GOT3 (cell line): ENCODE results near the gene CRY1.
"Not testable (repeated sequence)": the region's sequence is repeated elsewhere in the genome, so short reads cannot be mapped to it uniquely, and the experiment has no call there.

Experiments used
- DNase-seq: peaks from one replicate; lab custom pipeline; 2025; ENCODE audit warnings: mixed read lengths; lab: John Stamatoyannopoulos, UW

Gene CRY1

GRCh38 chr12:107108366-107108765, 15.0 kb upstream of the CRY1 start:
- not testable (repeated sequence) for DNase-seq

DNA sequence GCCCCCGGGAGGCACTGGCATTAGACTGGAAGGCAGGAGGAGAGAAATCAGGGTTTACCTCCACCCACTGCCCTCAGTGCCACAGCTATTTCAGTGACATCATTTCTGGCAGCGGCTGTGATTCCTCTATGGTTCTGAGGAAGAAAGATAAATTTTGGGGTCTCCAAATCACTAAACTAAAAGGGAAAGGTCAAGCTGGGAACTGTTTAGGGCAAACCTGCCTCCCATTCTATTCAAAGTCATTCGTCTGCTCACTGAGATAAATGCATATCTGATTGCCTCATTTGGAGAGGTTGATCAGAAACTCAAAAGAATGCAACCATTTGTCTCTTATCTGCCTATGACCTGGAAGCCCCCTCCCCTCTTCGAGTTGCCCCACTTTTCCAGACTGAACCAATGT, 14.0 kb upstream of the CRY1 start:
- no peak for DNase-seq

GRCh38 chr12:107106241-107107025, 13.1 kb upstream of the CRY1 start:
- no peak for DNase-seq

DNA sequence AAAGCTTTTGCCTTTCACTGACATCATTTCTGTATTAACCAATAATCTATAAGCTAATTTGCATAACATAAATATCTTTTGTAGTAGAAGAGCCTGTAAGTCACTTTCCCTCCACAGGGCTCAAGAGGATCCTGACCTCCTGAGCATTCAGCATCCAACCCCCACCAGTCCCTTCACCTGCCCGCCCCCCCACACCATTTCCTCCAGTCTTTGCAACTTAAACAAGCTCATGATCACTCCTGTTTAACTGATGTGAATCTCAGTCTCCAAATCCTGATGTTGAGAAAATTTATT, 12.0 kb upstream of the CRY1 start:
- DNase-seq = no peak

DNA sequence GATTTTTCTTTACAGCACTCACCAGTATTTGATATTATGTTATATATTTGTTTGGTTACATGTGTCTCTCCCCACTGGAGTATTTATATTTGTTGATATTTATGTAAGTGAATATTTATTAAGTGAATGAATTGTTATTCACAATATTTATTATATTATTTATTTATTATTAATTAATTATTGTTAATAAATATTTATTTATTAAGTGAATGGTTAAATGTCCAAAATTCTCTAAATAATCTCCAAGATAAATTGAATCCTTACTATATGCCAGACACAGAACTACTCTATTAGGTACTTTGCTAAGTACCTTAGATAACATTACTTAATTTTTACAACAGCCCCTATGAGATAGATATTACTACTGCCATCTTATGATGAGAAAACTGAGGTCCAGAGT, 10.2 kb upstream of the CRY1 start:
- DNase-seq = no peak

GRCh38 chr12:107103097-107103496, 9.7 kb upstream of the CRY1 start:
- DNase-seq = no peak

- no peak for DNase-seq
Observed at GRCh38 chr12:107102294-107102693, 8.9 kb upstream of the CRY1 start.

- DNase-seq = no peak
Observed at GRCh38 chr12:107101651-107102050, 8.3 kb upstream of the CRY1 start.

DNA sequence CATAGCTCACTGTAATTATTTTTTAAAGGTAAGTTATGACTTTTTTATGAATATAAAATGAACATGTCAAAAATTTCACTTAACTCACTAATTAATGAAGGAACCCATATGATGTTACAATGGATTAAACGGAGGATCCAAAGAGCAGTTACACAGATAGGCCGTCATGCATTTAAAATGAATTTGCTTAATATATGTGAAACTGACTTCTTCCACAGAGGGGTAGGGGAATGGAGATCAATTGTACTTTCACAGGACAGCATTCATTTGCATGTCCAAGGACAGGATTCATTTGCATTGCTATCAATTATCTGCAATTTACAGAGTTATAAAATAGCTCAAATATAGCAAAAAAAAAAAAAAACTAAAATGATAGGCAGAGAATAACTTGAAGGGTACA, 6.6 kb upstream of the CRY1 start:
- DNase-seq = no peak

GRCh38 chr12:107096571-107096970, 3.2 kb upstream of the CRY1 start:
- no peak for DNase-seq

- DNase-seq = no peak
Observed at GRCh38 chr12:107094183-107094448, 767 bp upstream of the CRY1 start.

DNA sequence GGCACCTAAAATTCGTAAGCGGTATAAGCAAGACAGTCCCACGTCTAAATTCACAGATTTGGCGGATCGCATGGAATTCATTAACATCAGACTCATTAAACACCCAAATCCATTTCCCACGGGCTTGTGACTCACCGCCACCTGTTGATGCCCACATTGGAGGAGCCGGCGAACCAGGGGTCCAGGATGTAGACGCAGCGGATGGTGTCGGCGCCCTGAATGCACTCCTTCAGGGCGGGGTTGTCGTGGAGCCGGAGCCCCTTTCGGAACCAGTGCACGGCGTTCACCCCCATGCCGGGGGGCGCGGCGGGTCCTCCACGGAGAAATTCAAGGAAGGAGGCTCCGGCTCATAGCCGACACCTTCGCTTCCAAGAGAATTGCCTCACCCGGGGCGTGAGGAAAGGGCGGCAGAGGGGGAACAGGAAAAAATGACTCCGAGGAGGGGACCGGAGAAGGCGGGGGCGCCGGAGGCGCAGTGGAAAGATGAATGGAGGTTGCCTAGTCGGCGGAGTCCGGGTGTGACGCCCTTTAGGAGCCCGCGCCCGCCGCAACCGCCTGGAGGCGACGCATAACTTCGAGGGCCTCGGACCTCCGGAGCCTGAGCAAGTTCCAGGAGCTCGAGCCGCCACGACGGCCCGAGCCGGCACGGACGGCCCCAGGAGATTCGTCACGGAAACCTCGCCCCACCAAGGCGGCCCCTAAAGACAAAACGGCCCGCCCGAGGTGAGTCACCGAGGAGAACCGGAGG, 506 bp downstream of the CRY1 start:
- DNase-seq = no peak

- DNase-seq = no peak
Observed at GRCh38 chr12:107091989-107092641, 1.2 kb downstream of the CRY1 start.

- DNase-seq = no peak
Observed at GRCh38 chr12:107091381-107091780, 2.0 kb downstream of the CRY1 start.

DNA sequence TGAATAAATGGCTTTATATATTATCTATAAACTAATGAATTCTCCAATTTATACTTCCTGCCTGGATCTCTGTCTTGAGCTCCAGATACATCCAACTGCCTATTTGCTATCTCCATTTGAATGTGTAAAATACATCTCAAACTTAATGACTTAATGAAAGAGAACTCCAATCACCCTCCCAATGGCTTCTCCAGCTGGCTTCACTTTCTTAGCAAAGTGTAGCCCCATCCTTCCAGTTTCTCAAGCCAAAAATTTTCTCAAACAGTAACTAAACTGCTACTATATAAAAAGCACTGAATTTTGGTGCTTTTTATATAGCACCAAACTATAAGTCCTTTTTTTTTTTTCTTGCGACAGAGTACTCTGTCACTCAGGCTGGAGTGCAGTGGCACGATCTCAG, 2.6 kb downstream of the CRY1 start:
- no peak for DNase-seq

DNA sequence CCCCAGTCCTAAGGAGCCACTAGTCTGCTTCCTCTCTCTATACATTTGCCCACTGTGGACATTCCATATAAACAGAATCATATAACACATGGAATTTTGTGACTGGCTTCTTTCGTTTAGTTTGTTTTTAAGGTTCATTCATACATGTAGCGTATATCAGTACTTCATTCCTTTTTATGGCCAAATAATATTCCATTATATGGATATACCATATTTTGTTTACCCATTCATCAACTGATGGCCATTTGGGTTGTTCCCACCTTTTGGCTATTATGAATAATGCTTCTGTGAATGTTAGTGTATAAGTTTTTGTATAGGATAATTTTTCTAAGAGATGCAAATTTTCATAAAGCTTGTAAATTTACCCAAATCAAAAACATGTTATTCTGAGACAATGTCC, 4.4 kb downstream of the CRY1 start:
- no peak for DNase-seq

GRCh38 chr12:107086314-107086713, 7.0 kb downstream of the CRY1 start:
- DNase-seq = no peak

GRCh38 chr12:107081778-107082177, 11.6 kb downstream of the CRY1 start:
- DNase-seq = no peak

DNA sequence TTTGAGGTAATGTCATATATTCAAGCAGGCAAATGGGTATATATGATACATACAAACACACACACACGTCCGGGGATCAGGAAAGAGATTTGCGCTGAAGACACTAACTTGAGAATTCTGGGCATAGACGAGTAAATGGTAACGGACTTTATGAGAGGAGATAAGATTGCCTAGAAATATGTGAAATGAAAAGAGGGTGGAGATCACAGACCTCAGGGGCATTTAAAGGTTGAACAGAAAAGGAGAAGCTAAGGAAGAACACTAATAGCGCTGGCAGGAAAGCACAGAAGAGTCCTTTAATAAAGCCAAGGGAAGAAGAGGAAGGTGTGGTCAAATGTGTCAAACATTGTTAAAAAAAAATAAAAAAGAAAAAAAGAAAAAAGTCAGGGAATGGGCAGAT, 13.1 kb downstream of the CRY1 start:
- DNase-seq = no peak

- no peak for DNase-seq
Observed at GRCh38 chr12:107079172-107080011, 14.0 kb downstream of the CRY1 start.

DNA sequence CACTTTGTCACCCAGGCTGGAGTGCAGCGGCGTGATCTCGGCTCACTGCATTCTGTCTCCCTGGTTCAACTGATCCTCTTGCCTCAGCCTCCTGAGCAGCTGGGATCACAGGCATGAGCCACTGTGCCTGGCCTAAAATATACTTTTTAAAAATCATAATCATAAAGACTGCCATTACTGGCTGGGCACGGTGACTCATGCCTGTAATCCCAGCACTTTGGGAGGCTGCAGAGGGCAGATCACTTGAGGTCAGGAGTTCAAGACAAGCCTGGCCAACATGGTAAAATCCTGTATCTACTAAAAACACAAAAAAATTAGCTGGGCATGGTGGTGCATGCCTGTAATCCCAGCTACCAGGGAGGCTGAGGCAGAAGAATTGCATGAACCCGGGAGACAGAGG, 20.1 kb downstream of the CRY1 start:
- DNase-seq = not testable (repeated sequence)

DNA sequence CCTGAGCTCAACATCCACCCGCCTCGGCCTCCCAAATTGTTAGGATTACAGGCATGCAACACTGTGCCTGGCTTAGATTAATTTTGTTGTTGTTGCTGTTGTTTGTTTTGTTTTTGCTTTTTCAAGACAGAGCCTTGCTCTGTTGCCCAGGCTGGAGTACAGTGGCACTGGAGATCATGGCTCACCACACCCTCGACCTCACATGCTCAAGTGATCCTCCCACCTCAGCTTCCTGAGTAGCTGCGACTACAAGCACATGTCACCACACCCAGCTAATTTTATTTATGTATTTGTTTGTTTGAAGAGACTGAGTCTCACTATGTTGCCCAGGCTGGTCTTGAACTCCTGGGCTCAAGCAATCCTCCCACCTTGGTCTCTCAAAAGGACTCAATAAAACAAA, 26.7 kb downstream of the CRY1 start:
- no peak for DNase-seq

DNA sequence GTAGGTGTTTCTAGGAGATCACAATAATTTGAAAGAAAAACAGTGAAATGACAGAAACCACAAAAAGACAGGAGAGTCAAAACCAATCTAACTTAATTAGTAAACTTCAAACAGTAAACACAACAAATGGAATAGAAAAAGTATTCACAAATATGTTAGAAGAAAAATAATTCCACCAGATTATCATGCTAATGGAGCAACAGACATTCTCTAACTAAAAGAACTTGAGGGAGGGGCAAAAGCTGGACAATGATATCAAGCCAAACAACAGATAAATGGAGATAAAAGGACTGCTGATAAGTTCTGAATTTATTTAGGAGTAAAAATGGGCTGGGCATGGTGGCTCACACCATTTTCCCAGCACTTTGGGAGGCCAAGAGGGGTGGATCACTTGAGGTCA, 28.7 kb downstream of the CRY1 start:
- no peak for DNase-seq
